Kasumi-1 (cell line): ENCODE results near the gene SLC38A1.
"Not testable (repeated sequence)": the region's sequence is repeated elsewhere in the genome, so short reads cannot be mapped to it uniquely, and the experiment has no call there.

ENCODE experiments used
- DNase-seq, 2 experiments: peaks; one replicate each; lab custom pipeline; 2025; lab: John Stamatoyannopoulos, UW

SLC38A1 gene

GRCh38 chr12:46206471-46206870 lies 62.4 kb downstream of the SLC38A1 start:
- DNase-seq = no peak

- no peak for DNase-seq
These were observed 63.5 kb downstream of the SLC38A1 start for GRCh38 chr12:46205294-46205693.

- DNase-seq = no peak
These were observed 67.5 kb downstream of the SLC38A1 start for GRCh38 chr12:46201284-46201789.

GRCh38 chr12:46200551-46200950 lies 68.3 kb downstream of the SLC38A1 start:
- DNase-seq = no peak

GRCh38 chr12:46198913-46199312 lies 69.9 kb downstream of the SLC38A1 start:
- no peak for DNase-seq

GRCh38 chr12:46197883-46198282 lies 71.0 kb downstream of the SLC38A1 start:
- DNase-seq = no peak

GRCh38 chr12:46190533-46190932 lies 78.3 kb downstream of the SLC38A1 start:
- not testable (repeated sequence) for DNase-seq

GRCh38 chr12:46188170-46188569 lies 80.7 kb downstream of the SLC38A1 start:
- no peak for DNase-seq

GRCh38 chr12:46187023-46187422 lies 81.8 kb downstream of the SLC38A1 start:
- no peak for DNase-seq

GRCh38 chr12:46186088-46186487 lies 82.8 kb downstream of the SLC38A1 start:
- no peak for DNase-seq

GRCh38 chr12:46185686-46186085 lies 83.2 kb downstream of the SLC38A1 start:
- no peak for DNase-seq

GRCh38 chr12:46184798-46185595 lies 83.8 kb downstream of the SLC38A1 start:
- no peak for DNase-seq

- DNase-seq = no peak
These were observed 85.7 kb downstream of the SLC38A1 start for GRCh38 chr12:46183112-46183511.

GRCh38 chr12:46181465-46181864 lies 87.4 kb downstream of the SLC38A1 start:
- no peak for DNase-seq

GRCh38 chr12:46179693-46180452 lies 89.0 kb downstream of the SLC38A1 start:
- peak; percentile 13 to 15 for DNase-seq

GRCh38 chr12:46177837-46178608 lies 90.8 kb downstream of the SLC38A1 start:
- DNase-seq = peak in 1 of 2 experiments; percentile 12

- peak; percentile 84 to 85 for DNase-seq
These were observed 91.8 kb downstream of the SLC38A1 start for GRCh38 chr12:46177025-46177424.

GRCh38 chr12:46174919-46175318 lies 93.9 kb downstream of the SLC38A1 start:
- DNase-seq = no peak

- peak; percentile 54 to 71 for DNase-seq
These were observed 94.7 kb downstream of the SLC38A1 start for GRCh38 chr12:46174061-46174662.

- no peak for DNase-seq
These were observed 100.4 kb downstream of the SLC38A1 start for GRCh38 chr12:46168426-46168825.

- DNase-seq = no peak
These were observed 101.4 kb downstream of the SLC38A1 start for GRCh38 chr12:46167412-46167811.

GRCh38 chr12:46165191-46165590 lies 103.7 kb downstream of the SLC38A1 start:
- no peak for DNase-seq
